SKM-1 (cell line): ENCODE measurements around the gene MYOCD.

Experiments used
- DNase-seq: peaks from one replicate; lab custom pipeline; 2025; ENCODE audit not compliant: unreplicated experiment; lab: John Stamatoyannopoulos, UW

The MYOCD gene

GRCh38 chr17:12744786-12745185, 79.1 kb downstream of the MYOCD start:
- no peak for DNase-seq

- no peak for DNase-seq
Measured at GRCh38 chr17:12745486-12745885, 79.8 kb downstream of the MYOCD start.

- no peak for DNase-seq
Measured at GRCh38 chr17:12756786-12757185, 91.1 kb downstream of the MYOCD start.

GRCh38 chr17:12759090-12759489, 93.4 kb downstream of the MYOCD start:
- DNase-seq, result no peak

GRCh38 chr17:12765548-12765947, 99.9 kb downstream of the MYOCD start:
- DNase-seq, result no peak

- DNase-seq, result no peak
Measured at GRCh38 chr17:12768255-12768654, 102.6 kb downstream of the MYOCD start.

GRCh38 chr17:12769981-12770380, 104.3 kb downstream of the MYOCD start:
- DNase-seq, result no peak

- DNase-seq, result no peak
Measured at GRCh38 chr17:12773153-12773552, 107.5 kb downstream of the MYOCD start.

- no peak for DNase-seq
Measured at GRCh38 chr17:12789075-12789480, 123.4 kb downstream of the MYOCD start.

- no peak for DNase-seq
Measured at GRCh38 chr17:12789481-12790248, 124.0 kb downstream of the MYOCD start, which contains the start of gene ARHGAP44. ARHGAP44 (plus strand) TSS chr17:12789498; CDS start chr17:12789839, 341 bp downstream.

GRCh38 chr17:12790249-12791106, 124.8 kb downstream of the MYOCD start:
- no peak for DNase-seq

- no peak for DNase-seq
Measured at GRCh38 chr17:12794919-12795532, 129.3 kb downstream of the MYOCD start.

GRCh38 chr17:12800855-12801365, 135.2 kb downstream of the MYOCD start:
- DNase-seq, result no peak

GRCh38 chr17:12806630-12807029, 140.9 kb downstream of the MYOCD start:
- DNase-seq, result no peak

- DNase-seq, result no peak
Measured at GRCh38 chr17:12808723-12809122, 143.0 kb downstream of the MYOCD start.

- no peak for DNase-seq
Measured at GRCh38 chr17:12812877-12813276, 147.2 kb downstream of the MYOCD start.

GRCh38 chr17:12813664-12814063, 148.0 kb downstream of the MYOCD start:
- DNase-seq, result no peak

GRCh38 chr17:12814718-12815117, 149.0 kb downstream of the MYOCD start:
- no peak for DNase-seq

GRCh38 chr17:12815642-12816141, 150.0 kb downstream of the MYOCD start:
- peak; percentile 1 for DNase-seq
